ENCODE measurements around the gene ALLC. TPM values are rescaled to one million over a fixed set of nuclear protein-coding genes. Genes with fewer than 3 reads are reported as not detected.

Gene ALLC
- total RNA-seq, 1 donor from 2014 or later, result not detected

DNA sequence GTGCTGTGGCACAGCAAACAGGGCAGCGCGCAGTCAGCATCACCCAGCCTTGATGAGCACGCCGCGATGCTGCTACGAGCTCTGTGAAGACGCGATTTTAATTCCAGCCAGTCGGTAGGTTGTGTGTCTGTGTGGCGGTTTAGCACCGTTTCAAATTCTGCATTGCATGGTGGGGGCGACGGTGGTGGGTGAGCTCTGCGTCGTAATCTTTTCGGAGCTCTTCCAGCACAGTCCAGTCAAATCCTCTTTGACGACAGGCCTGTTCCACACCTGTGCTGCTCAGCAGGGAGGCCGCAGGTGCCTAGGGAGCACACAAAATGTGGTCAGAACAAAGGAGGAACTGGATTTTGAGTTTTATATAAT is 8.6 kb downstream of the ALLC start:
- Histone ChIP-seq H3K27me3 (no peaks in the 10 kb centered on the region), H3K36me3 (no peaks in the 10 kb centered on the region), H3K27ac (no peak overlapping the region), H3K4me1 (no peaks in the 10 kb centered on the region), H3K9me3 (no peaks in the 10 kb centered on the region), H3K4me3 (no peak overlapping the region)
- DNase-seq, result no peak
- intact Hi-C loops (cut with DNase I), result no loop called here
- TF ChIP-seq, protein P1, sequence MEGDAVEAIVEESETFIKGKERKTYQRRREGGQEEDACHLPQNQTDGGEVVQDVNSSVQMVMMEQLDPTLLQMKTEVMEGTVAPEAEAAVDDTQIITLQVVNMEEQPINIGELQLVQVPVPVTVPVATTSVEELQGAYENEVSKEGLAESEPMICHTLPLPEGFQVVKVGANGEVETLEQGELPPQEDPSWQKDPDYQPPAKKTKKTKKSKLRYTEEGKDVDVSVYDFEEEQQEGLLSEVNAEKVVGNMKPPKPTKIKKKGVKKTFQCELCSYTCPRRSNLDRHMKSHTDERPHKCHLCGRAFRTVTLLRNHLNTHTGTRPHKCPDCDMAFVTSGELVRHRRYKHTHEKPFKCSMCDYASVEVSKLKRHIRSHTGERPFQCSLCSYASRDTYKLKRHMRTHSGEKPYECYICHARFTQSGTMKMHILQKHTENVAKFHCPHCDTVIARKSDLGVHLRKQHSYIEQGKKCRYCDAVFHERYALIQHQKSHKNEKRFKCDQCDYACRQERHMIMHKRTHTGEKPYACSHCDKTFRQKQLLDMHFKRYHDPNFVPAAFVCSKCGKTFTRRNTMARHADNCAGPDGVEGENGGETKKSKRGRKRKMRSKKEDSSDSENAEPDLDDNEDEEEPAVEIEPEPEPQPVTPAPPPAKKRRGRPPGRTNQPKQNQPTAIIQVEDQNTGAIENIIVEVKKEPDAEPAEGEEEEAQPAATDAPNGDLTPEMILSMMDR (IDR thresholded peaks at IDR 0.05), result no peak
- no peak for ATAC-seq

DNA sequence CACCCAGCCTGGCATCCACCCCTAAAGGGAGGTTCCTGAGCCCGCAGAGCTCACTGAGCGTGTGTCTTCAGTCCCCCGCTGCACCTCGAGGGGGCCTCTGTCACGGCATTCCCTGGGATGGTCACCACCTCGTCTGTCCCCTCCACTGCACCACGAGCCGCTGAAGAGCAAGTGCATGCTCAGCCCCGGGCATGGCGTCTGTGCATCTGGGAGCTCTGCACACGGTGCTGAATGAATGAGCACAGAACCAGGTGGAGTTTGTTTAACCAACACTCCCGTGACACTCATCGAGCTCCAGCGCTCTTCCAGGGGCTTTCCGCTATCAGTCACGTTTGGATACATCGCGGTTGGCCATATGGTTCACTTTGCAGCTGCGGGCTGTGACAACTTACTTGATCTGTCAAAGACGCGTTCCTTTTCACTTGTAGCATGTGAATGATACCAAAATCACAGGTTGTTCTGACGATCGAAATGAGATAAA is 9.2 kb downstream of the ALLC start:
- no peaks in the 10 kb centered on the region for H3K36me3 ChIP-seq
- H3K4me3 ChIP-seq, result peak overlapping the region; percentile 16
- no peaks in the 10 kb centered on the region for H3K4me1 ChIP-seq
- peak; percentile 54 for ATAC-seq
- H3K27me3 ChIP-seq, result no peaks in the 10 kb centered on the region
- H3K27ac ChIP-seq, result no peak overlapping the region
- DNase-seq, result peak; percentile 54
- TF ChIP-seq, protein P1 (IDR thresholded peaks at IDR 0.05), result no peak
- H3K9me3 ChIP-seq, result no peaks in the 10 kb centered on the region
- intact Hi-C loops (cut with DNase I), result no loop called here

DNA sequence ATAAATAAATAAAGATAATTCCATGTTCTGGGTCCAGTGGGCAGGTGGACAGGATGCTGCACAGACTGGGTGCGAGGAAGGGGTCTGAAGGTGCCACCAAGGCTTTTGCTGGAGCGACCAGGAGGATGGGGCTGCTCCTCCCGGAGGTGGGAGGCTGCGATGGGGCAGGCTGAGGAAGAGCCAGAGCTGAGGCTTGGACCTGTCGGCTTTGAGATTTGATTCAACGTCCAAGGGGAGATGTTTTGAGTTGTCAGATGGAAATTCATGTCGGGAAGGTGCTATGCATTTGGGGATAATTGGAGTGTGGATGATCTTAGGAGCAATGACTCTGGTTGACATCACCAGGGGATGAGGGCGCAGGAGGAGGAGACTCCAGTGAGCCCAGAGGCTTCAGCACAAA is 11.7 kb downstream of the ALLC start:
- intact Hi-C loops (cut with DNase I), result no loop called here
- no peaks in the 10 kb centered on the region for H3K27me3 ChIP-seq
- DNase-seq (peak; percentile 40), ATAC-seq (no peak)
- H3K9me3 ChIP-seq, result no peaks in the 10 kb centered on the region
- TF ChIP-seq, protein P1 (IDR thresholded peaks at IDR 0.05), result no peak
- H3K27ac ChIP-seq, result no peak overlapping the region
- H3K36me3 ChIP-seq, result no peaks in the 10 kb centered on the region
- H3K4me3 ChIP-seq, result no peak overlapping the region
- H3K4me1 ChIP-seq, result no peaks in the 10 kb centered on the region

DNA sequence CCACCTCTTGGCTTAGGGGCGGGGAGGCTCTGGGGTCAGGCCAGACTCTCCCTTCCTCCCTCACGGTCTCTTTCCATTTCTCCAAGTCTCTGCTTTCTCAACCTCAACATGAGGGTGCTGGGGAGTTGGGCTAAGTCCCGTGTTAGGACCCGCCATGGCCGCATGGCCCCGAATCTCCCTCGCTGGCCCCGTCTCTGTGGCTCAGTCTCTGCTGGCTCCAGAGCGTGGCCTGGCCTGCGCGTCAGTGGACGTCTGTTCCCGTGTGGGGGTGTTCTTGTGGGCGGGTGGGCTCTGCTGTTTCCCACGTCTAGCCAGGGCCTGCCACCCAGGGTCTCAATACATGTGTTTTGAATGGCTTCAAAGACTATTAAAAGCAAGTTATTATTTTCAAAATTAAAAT is 12.4 kb downstream of the ALLC start:
- Histone ChIP-seq H3K36me3 (no peaks in the 10 kb centered on the region), H3K4me3 (no peak overlapping the region), H3K4me1 (no peaks in the 10 kb centered on the region), H3K27ac (no peak overlapping the region), H3K9me3 (no peaks in the 10 kb centered on the region), H3K27me3 (no peaks in the 10 kb centered on the region)
- DNase-seq (peak; percentile 46), ATAC-seq (no peak)
- intact Hi-C loops (cut with DNase I), result no loop called here
- TF ChIP-seq, protein P1 (IDR thresholded peaks at IDR 0.05), result no peak

DNA sequence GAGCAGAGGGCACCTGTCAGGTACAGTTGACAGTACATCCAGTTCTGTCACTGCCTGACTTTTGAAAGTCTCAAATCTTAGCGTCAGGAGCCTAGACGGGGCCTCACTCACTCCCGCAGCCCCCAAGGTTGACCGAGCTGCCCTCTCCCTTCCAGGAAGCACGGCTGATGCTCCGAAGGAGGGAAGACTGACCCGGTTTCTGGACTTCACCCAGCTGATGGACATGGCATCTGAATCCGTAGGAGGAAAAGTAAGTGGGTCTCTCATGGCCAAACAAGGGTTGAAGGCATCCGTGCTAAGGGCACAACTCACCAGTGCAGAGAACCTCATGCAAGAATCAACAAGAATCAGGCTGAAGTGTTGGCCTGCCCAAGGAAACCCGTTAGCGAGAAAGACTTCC is 12.9 kb downstream of the ALLC start:
- Histone ChIP-seq H3K9me3 (no peaks in the 10 kb centered on the region), H3K4me3 (no peak overlapping the region), H3K36me3 (no peaks in the 10 kb centered on the region), H3K27me3 (no peaks in the 10 kb centered on the region), H3K27ac (no peak overlapping the region), H3K4me1 (no peaks in the 10 kb centered on the region)
- TF ChIP-seq, protein P1 (IDR thresholded peaks at IDR 0.05), result no peak
- peak; percentile 32 for DNase-seq
- ATAC-seq, result no peak
- intact Hi-C loops (cut with DNase I), result no loop called here

Measured in upper lobe of right lung (tissue), 1 donor.